H1 (cell line): ENCODE data around the gene FGF14. TPM values are rescaled to one million over a fixed set of nuclear protein-coding genes. Genes with fewer than 3 reads are reported as not detected.

Experiments used
- CTCF ChIA-PET: fragments of 300-600 bp; sonication (Branson Sonifier 250); formaldehyde crosslinking; loops from one replicate; lab custom pipeline; 2021; ENCODE audit not compliant: partially characterized antibody; lab: Charles Lee
- POLR2A ChIA-PET: fragments of 300-600 bp; sonication (Branson Sonifier 250); formaldehyde crosslinking; loops from one replicate; lab custom pipeline; 2021; ENCODE audit warnings: inconsistent platforms; ENCODE audit not compliant: partially characterized antibody; lab: Charles Lee
- DNase-seq, 2 experiments: peaks; one replicate each; pipeline versions ENCODE4 v3.0.0 to v3.0.0-alpha.2; 2010 to 2022; ENCODE audit warnings: low spot score in 2 of 2, low read depth in 1 of 2, mixed read lengths in 1 of 2
- FAIRE-seq: peaks from 2 replicates; lab custom pipeline; 2011; peaks lifted over from hg19 to GRCh38; lab: Jason Lieb, UNC
- H2AFZ ChIP-seq: 2 replicates; pipeline ENCODE4 v1.8.1; 2012; ENCODE audit warnings: low read length, inconsistent platforms
- H2AK5ac ChIP-seq: 2 replicates; pipeline ENCODE4 v1.6.1; 2013; ENCODE audit warnings: low read depth, low read length
- H2BK120ac ChIP-seq: replicated peaks from 2 replicates; pipeline ENCODE3; 2013; ENCODE audit warnings: low read depth, low read length, inconsistent platforms
- H2BK12ac ChIP-seq: 2 replicates; pipeline ENCODE4 v1.6.1; 2013; ENCODE audit warnings: low read depth, low read length
- H2BK15ac ChIP-seq: 2 replicates; pipeline ENCODE4 v1.6.1; 2013; ENCODE audit warnings: low read length
- H2BK20ac ChIP-seq: 2 replicates; pipeline ENCODE4 v1.6.1; 2013; ENCODE audit warnings: low read length
- H2BK5ac ChIP-seq: 2 replicates; pipeline ENCODE4 v1.6.1; 2013; ENCODE audit warnings: low read depth, low read length
- H3K14ac ChIP-seq: 2 replicates; pipeline ENCODE4 v1.6.1; 2013; ENCODE audit warnings: inconsistent platforms; ENCODE audit not compliant: insufficient read length
- H3K18ac ChIP-seq: 2 replicates; pipeline ENCODE4 v1.6.1; 2013; ENCODE audit warnings: low read length; ENCODE audit errors: extremely low read depth
- H3K23ac ChIP-seq: 2 replicates; pipeline ENCODE4 v1.6.1; 2013; ENCODE audit warnings: inconsistent platforms; ENCODE audit not compliant: insufficient read length
- H3K23me2 ChIP-seq: 2 replicates; pipeline ENCODE4 v1.6.1; 2013; ENCODE audit warnings: low read depth, low read length
- H3K27ac ChIP-seq: 2 replicates; pipeline ENCODE4 v1.6.1; 2011; ENCODE audit warnings: low read depth, low read length, inconsistent platforms
- H3K27me3 ChIP-seq, 4 experiments: replicated peaks in 1 of 4; 1 replicate in 1 of 4; 2 replicates in 3 of 4; pipeline versions ENCODE4 v1.6.1 to v1.8.1; 2011 to 2013; ENCODE audit warnings: low read length in 3 of 4, mild to moderate bottlenecking in 3 of 4, inconsistent platforms in 2 of 4, mixed read lengths in 2 of 4, moderate library complexity in 1 of 4; ENCODE audit not compliant: control insufficient read depth in 3 of 4, insufficient read depth in 3 of 4; ENCODE audit errors: extremely low read depth in 1 of 4
- H3K36me3 ChIP-seq, 4 experiments: 2 replicates each; pipeline versions ENCODE4 v1.6.1 to v1.8.1; 2011 to 2013; ENCODE audit warnings: mild to moderate bottlenecking in 4 of 4, low read length in 3 of 4, moderate library complexity in 2 of 4, control low read depth in 1 of 4, inconsistent platforms in 1 of 4; ENCODE audit not compliant: insufficient read depth in 4 of 4, control insufficient read depth in 2 of 4
- H3K4ac ChIP-seq: replicated peaks from 2 replicates; pipeline ENCODE3; 2013; ENCODE audit warnings: low read length, low read depth, mixed read lengths, inconsistent platforms; ENCODE audit not compliant: insufficient read length
- H3K4me1 ChIP-seq, 4 experiments: replicated peaks in 1 of 4; 1 replicate in 1 of 4; 2 replicates in 3 of 4; pipeline versions ENCODE4 v1.6.1 to v1.8.1; 2011 to 2013; ENCODE audit warnings: low read length in 3 of 4, inconsistent platforms in 2 of 4, mixed read lengths in 1 of 4; ENCODE audit not compliant: insufficient read depth in 4 of 4, control insufficient read depth in 3 of 4
- H3K4me2 ChIP-seq, 2 experiments: 2 replicates each; pipeline versions ENCODE4 v1.6.1 to v1.8.1; 2011 to 2013; ENCODE audit warnings: low read depth in 2 of 2, low read length in 2 of 2, control low read depth in 1 of 2, inconsistent platforms in 1 of 2, mild to moderate bottlenecking in 1 of 2; ENCODE audit not compliant: insufficient read depth in 1 of 2
- H3K4me3 ChIP-seq, 4 experiments: fragments of 200-600, 300-600 bp in 1 of 4; sonication (generic), shearing (Covaris generic), sonication (Bioruptor Twin) in 1 of 4; 2 replicates each; pipeline versions ENCODE4 v1.5.1 to v1.8.1; 2011 to 2016; ENCODE audit warnings: low read length in 4 of 4, low read depth in 3 of 4, control low read depth in 2 of 4, inconsistent platforms in 2 of 4, mild to moderate bottlenecking in 2 of 4, mixed read lengths in 1 of 4, moderate library complexity in 1 of 4; ENCODE audit not compliant: insufficient read depth in 2 of 4; ENCODE audit errors: extremely low read depth in 1 of 4
- H3K56ac ChIP-seq: replicated peaks from 2 replicates; pipeline ENCODE3; 2013; ENCODE audit warnings: low read depth, mild to moderate bottlenecking, mixed read lengths, low read length, inconsistent platforms; ENCODE audit not compliant: insufficient read length
- H3K79me1 ChIP-seq: 2 replicates; pipeline ENCODE4 v1.6.1; 2013; ENCODE audit warnings: low read depth, low read length, control low read depth
- H3K79me2 ChIP-seq, 2 experiments: 2 replicates each; pipeline versions ENCODE4 v1.6.1 to v1.8.1; 2012 to 2013; ENCODE audit warnings: low read length in 2 of 2, mild to moderate bottlenecking in 2 of 2, inconsistent platforms in 1 of 2; ENCODE audit not compliant: insufficient read depth in 2 of 2, control insufficient read depth in 1 of 2
- H3K9ac ChIP-seq, 4 experiments: replicated peaks in 1 of 4; 1 replicate in 1 of 4; 2 replicates in 3 of 4; pipeline versions ENCODE4 v1.6.1 to v1.8.1; 2011 to 2013; ENCODE audit warnings: low read depth in 3 of 4, low read length in 3 of 4, control low read depth in 2 of 4, mild to moderate bottlenecking in 2 of 4, moderate library complexity in 2 of 4, inconsistent platforms in 1 of 4; ENCODE audit errors: extremely low read depth in 1 of 4
- H3K9me3 ChIP-seq, 2 experiments: 2 replicates each; pipeline versions ENCODE4 v1.6.1 to v1.8.1; 2012 to 2013; ENCODE audit warnings: mild to moderate bottlenecking in 2 of 2, moderate library complexity in 2 of 2, control low read depth in 1 of 2, inconsistent platforms in 1 of 2, low read depth in 1 of 2, low read length in 1 of 2, mixed read lengths in 1 of 2; ENCODE audit not compliant: insufficient read depth in 2 of 2
- H4K20me1 ChIP-seq, 2 experiments: replicated peaks in 1 of 2; 2 replicates each; pipeline versions ENCODE3 to v1.8.1; 2011 to 2013; ENCODE audit warnings: inconsistent platforms in 2 of 2, low read length in 2 of 2, mild to moderate bottlenecking in 1 of 2; ENCODE audit not compliant: insufficient read depth in 2 of 2, control insufficient read depth in 1 of 2
- H4K5ac ChIP-seq: 2 replicates; pipeline ENCODE4 v1.6.1; 2013; ENCODE audit warnings: low read length, low read depth, mixed read lengths, inconsistent platforms; ENCODE audit not compliant: insufficient read length
- H4K8ac ChIP-seq: 2 replicates; pipeline ENCODE4 v1.8.0; 2013; ENCODE audit warnings: mild to moderate bottlenecking, moderate library complexity, low read length, inconsistent platforms; ENCODE audit not compliant: insufficient read depth; ENCODE audit errors: extremely low read depth
- H4K91ac ChIP-seq: replicated peaks from 2 replicates; pipeline ENCODE3; 2013; ENCODE audit warnings: low read length, mixed read lengths, inconsistent platforms; ENCODE audit not compliant: insufficient read length
- GTF2F1 ChIP-seq: IDR thresholded peaks from 2 replicates; pipeline ENCODE4 v1.6.1; 2012; ENCODE audit warnings: low read depth, low read length, improper control_type of control experiment, borderline replicate concordance
- HDAC6 ChIP-seq: IDR thresholded peaks from one replicate; pipeline ENCODE4 v1.7.1; 2012; ENCODE audit warnings: low read depth, mild to moderate bottlenecking, inconsistent platforms, low read length, moderate library complexity
- NANOG ChIP-seq: IDR thresholded peaks from 2 replicates; pipeline ENCODE4 v1.6.1; 2011; ENCODE audit warnings: low read length, low read depth, mild to moderate bottlenecking, inconsistent platforms; ENCODE audit not compliant: insufficient read depth, poor library complexity, severe bottlenecking
- PHF8 ChIP-seq: fragments of 200-600 bp; sonication (generic); conservative IDR thresholded peaks from 2 replicates; pipeline ENCODE4 v1.7.1; 2012; ENCODE audit warnings: low read depth, mild to moderate bottlenecking, inconsistent platforms, low read length, moderate library complexity
- POU5F1 ChIP-seq: IDR thresholded peaks from 2 replicates; pipeline ENCODE4 v1.6.1; 2011; ENCODE audit warnings: low read depth, mild to moderate bottlenecking, low read length, moderate library complexity
- SIN3A ChIP-seq, 2 experiments: IDR thresholded peaks in 1 of 2; conservative IDR thresholded peaks in 1 of 2; 2 replicates each; pipeline ENCODE4 v1.6.1; 2011 to 2012; ENCODE audit warnings: low read length in 2 of 2, improper control_type of control experiment in 1 of 2, low read depth in 1 of 2, mild to moderate bottlenecking in 1 of 2
- SP2 ChIP-seq: IDR thresholded peaks from 2 replicates; pipeline ENCODE4 v1.6.1; 2012; ENCODE audit warnings: mild to moderate bottlenecking, low read length, inconsistent platforms
- whole genome bisulfite sequencing, 2 experiments: shearing (Covaris generic) in 1 of 2; methylation state at CpG; one replicate each; pipeline versions ENCODE4 v1.1.6 to v1.1.7; 2013 to 2015; ENCODE audit warnings: low lambda C conversion rate in 2 of 2, mixed read lengths in 2 of 2, inconsistent platforms in 1 of 2, low coverage in 1 of 2, missing lambda C conversion rate in 1 of 2; ENCODE audit not compliant: insufficient replicate concordance in 2 of 2, insufficient coverage in 1 of 2, insufficient read length in 1 of 2; ENCODE audit errors: extremely low coverage in 1 of 2, missing lambda C conversion rate in 1 of 2; 5-methylcytosine and 5-hydroxymethylcytosine counted together
- polyA plus RNA-seq, 7 experiments: library from polyadenylated mRNA; depleted of rRNA in 3 of 7; stranded (reverse) in 5 of 7; unstranded in 2 of 7; fragments of >200 nt in 5 of 7; fragments of 200-250 nt in 2 of 7; gene quantifications; 1 replicate in 5 of 7; 2 replicates in 1 of 7; 4 replicates in 1 of 7; pipeline versions ENCODE4 v1.2.1 to v1.2.3, GENCODE V29; 2011 to 2013; ENCODE audit warnings: missing spikeins in 2 of 7, mixed read lengths in 2 of 7
- total RNA-seq: library from RNA; stranded (reverse); fragmentation: NEBNext Ultra II Directional; extraction: Animal tissue kit (Norgen Biotek cat#: 25700); gene quantifications from 2 replicates; pipeline ENCODE4 v1.2.1, GENCODE V29; 2021

FGF14 gene
- total and polyA plus RNA-seq, 2 of the 8 experiments (the other 6 are each of a cell fraction or from before 2014, with no cell fraction given): 0.05 to 0.58 TPM

- Histone ChIP-seq H3K9me3 (no peaks in the 10 kb centered on the region), H3K79me2 (no peaks in the 10 kb centered on the region), H3K14ac (no peak overlapping the region), H3K9ac (no peak overlapping the region), H3K4ac (no peak overlapping the region), H3K27ac (no peak overlapping the region), H2BK5ac (no peak overlapping the region), H4K8ac (no peak overlapping the region), H4K91ac (no peak overlapping the region), H2BK120ac (no peak overlapping the region), H2BK12ac (no peak overlapping the region), H2BK15ac (no peak overlapping the region), H4K5ac (no peak overlapping the region), H3K4me3 (no peak overlapping the region), H3K18ac (no peak overlapping the region), H3K56ac (no peak overlapping the region), H2AFZ (no peak overlapping the region), H3K36me3 (no peaks in the 10 kb centered on the region), H3K23ac (no peak overlapping the region), H2AK5ac (no peak overlapping the region), H3K27me3 (no peaks in the 10 kb centered on the region), H2BK20ac (no peak overlapping the region), H3K23me2 (no peaks in the 10 kb centered on the region), H4K20me1 (no peaks in the 10 kb centered on the region), H3K79me1 (no peaks in the 10 kb centered on the region), H3K4me1 (no peaks in the 10 kb centered on the region), H3K4me2 (no peak overlapping the region)
- DNase-seq (no peak), FAIRE-seq (no peak)
- POLR2A ChIA-PET: interaction anchor here (1.1 kb wide), 1 partner anchor 9 kb away, joined by 3 read pairs; no protein-coding TSS in a partner anchor
- CTCF ChIA-PET: interaction anchor here (0.8 kb wide), 1 partner anchor 40 kb away, joined by 4 read pairs; no protein-coding TSS in a partner anchor
- WGBS, 2 experiments: 92% methylated on average over 5 of the region's 5 CpGs; no CpG with 5 or more reads in 1 of the 2 experiments
- TF ChIP-seq PHF8 (no peak), SP2 (no peak), POU5F1 (no peak), HDAC6 (no peak), NANOG (no peak), SIN3A (conservative IDR thresholded peaks at IDR 0.05 in 1 of 2, IDR thresholded peaks at IDR 0.05 in 1 of 2; ENCODE audit: low read depth in 1 of 2, low read length in 2 of 2) (no peak), GTF2F1 (no peak)
Observed at GRCh38 chr13:101858860-101859259, 543.0 kb downstream of the FGF14 start.
